ENCODE results near the gene PLXNA2.

GRCh38 chr1:208083715-208084085, 160.5 kb downstream of the PLXNA2 start:
- TF ChIP-seq CTCF (IDR thresholded peaks at IDR 0.05) (no peak), POLR2A (IDR thresholded peaks at IDR 0.05; ENCODE audit: low read depth) (no peak), EP300 (IDR thresholded peaks at IDR 0.05) (no peak), POLR2AphosphoS5 (IDR thresholded peaks at IDR 0.05) (no peak)
